ENCODE results near the gene ACTN1. TPM values are rescaled to one million over a fixed set of nuclear protein-coding genes. Genes with fewer than 3 reads are reported as not detected.

The ACTN1 gene
- polyA plus RNA-seq, 10 donors: 37.5 to 58.3 (median 46.4) TPM

- DNase-seq: peak; percentile 90 to 96 (median 90)
These were observed 26.4 kb downstream of the ACTN1 start for GRCh38 chr14:68952531-68953195.

DNA sequence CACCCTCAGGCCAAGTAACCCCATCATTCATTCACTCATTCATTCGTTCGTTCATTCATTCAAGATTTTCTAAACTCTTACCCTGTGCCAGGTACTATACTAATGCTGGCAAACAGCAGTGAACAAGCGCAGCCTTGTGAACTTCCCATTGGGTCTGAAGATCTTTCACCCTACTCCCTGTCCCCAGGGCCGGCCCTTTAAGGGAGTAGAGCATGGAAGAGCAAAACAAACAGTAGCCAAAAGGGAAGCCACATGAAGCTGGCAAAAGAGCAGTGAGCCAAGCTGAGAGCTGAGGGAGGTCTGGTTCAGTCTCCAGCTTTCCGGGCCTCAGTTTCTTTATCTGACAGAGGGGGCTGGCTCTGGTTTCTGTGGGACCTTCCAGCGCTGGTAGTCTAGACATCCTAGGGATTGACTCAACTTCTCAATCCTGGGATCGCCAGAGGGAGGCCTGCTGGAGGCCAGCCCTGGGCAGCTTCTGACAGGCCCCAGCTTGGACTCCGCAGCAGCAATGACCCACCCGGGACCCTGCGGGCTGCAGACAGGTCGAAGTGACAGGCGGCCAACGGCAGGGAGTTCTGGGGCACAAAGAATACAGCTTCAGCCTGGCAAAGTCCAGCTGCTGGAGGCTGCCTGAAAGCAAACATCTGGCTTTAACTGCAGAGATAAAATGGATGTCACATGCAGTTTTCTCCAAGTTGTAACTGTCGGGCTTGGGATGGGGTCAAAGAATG, 27.1 kb downstream of the ACTN1 start:
- DNase-seq: no peak

DNA sequence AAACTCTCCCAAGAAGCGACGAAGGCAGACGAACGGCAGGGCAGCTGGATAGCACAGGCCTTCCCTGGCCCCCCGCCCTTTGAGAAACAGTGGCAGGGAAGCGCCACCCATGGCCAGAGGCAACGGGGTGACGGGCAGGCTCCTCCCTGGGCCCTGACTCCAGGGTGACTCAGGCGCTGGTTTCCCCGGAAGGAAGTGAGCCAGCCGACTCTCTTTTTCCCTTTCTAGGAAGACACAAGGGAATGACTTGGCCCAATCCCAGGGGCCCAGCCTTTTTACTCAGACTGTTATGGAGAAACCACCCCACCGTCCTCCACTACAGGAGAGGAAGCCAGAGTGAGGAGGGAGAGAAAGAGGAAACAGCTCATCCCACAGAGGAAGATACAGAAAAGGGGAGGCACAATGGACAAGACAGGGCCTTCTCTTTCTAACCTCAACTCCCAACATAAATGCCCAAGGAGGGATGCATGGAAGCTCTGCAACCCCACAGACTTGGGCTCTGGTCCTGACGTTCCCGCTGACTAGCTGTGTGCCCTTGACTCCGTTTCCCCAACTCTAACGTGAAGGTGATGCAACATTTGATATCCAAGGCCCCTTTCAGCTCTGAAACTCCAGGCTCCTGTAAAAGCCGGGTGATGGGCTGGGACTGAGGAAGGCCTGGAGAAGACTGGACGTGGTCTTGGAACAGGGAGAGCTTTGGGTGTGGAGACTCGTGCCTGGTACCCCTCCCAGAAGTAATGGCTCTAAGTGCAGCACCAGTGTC, 27.9 kb downstream of the ACTN1 start:
- peak in 2 of 3 donors; percentile 55 to 88 for DNase-seq

- no peak for DNase-seq
These were observed 29.0 kb downstream of the ACTN1 start for GRCh38 chr14:68950111-68950510.

DNA sequence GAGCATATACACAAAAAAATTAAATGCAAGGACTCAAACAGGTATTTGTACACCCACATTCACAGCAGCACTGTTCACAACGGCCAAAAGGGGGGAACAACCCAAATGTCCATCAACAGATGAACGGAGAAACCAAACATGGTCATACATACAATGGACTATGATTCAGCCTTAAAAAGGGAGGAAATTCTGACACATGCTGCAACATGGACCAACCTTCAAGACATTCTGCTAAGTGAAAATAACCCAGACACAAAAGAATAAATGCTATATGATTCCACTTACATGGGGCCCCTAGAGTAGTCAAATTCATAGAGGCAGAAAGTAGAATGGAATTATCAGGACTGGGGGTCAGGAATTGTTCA, 29.5 kb downstream of the ACTN1 start:
- DNase-seq: no peak

DNA sequence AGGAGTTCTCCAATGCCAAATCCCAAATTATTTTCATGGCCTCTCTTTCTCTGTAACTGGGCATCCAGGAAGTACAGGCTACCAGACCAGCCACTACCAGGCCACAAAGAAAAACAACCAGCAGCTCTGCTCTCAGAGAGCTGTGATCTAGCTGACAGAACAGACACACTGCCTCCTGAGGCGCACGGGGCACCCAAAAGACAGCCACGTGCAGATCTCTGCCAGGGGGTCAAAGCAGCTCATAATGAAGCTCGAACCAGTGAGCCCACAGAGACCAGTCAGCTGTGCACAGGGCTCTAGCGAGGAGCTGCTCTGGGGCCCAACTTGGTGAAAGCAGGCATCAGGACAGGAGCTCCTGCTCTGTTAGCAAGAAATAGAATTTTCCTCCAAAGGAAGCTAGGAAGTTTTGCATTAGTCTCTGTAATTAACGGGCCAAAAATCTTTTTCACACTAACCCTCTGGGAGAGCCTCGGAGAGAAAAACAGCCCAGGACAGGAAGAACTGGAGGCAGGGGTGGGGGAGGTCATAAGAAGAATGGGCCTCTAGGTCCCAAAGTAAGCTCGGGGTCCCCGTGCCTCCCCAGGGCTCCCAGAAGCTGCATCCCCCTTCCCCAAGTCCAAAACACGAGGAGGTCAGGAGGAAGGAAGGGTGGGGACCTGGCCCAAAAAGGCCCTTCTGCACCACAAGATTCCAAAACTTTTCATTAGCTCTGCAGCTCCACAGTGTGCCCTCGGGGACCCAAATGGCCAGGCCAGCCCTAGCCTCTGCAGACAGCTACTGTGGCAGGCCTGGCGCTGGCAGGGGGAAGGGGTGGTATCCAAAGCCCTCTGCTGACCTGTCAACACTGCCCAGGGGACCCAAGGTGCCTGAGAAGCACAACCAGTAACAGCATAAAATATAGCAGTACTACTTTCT, 30.2 kb downstream of the ACTN1 start:
- peak in 1 of 3 donors; percentile 70 for DNase-seq

DNA sequence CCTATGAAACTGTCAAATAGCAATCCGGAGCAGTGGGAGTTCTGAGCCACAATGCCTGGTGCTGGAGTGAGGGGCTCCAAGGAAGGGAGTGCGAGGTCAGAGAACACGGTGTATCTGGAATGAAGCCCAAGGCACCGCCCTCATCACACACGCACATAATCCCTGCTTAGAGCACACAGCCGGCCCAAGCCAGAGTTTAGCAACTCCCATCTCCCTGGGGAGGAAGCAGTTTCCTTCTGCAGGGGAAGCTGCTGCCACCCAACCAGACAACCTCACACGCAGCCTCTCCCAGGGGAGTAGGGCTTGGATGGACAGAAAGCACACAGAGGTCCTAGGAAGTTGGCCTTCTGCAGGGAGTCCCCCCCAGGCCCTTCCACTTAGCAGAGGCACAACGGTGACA, 31.3 kb downstream of the ACTN1 start:
- peak in 1 of 3 donors; percentile 77 for DNase-seq

DNA sequence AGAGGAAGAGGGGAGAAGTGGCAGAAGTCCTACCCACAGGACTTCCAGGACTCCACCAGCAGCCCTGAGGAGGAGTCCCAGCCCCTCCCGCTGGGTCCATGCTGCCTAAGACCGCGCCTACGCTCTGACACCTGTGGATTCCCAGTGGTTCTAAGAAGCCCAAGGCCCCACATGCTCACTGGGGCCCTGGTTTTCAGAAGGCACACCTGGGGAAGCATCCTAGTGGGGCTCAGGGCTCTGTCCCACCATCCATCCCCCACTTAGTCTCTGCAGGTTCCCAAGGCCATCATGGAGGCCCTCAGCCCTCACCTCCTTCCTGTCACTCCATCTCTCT, 32.6 kb downstream of the ACTN1 start:
- DNase-seq: no peak

DNA sequence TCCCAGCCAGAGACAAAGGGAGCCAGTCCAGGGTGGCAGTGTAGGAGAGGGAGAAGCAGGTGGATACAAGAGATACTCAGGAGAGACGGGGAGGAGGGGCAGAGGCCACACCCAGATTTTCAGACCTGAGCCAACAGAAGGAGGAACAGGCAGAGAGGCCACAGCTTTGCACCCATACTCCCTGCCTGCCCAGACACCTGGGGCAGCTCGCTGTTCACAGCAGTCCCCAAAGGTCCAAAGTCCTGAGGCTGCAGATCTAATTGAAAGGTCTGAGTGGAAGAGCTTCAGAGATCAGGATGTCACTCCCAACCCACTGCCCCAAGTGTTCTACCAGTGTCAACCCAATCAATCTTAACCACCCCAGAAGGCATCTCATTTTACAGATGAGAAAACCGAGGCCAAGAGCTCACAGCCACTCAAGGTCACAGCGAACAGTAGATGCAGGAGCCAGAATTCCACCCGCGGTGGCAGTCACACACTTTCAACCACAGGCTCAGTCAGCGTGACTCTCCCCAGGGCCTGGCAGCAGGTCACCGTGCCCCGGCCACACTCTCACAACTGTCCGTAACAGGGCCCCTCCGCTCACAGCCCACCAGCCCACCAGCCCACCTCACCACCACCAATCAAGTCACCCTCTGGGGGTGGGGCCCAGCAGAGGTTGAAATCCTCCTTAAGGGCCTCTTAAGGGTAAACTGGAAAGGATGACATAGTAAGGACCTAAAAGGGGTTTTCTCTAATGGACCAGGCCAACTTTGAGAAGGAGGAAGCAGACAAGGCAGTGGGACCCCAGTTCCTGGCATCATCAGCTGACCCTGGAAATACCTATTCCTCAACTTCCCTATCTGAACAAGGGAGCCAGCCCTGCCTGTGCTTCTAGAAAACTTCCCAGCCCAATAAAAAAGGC, 33.3 kb downstream of the ACTN1 start:
- DNase-seq: no peak

GRCh38 chr14:68945190-68945584, 33.9 kb downstream of the ACTN1 start:
- no peak for DNase-seq

DNA sequence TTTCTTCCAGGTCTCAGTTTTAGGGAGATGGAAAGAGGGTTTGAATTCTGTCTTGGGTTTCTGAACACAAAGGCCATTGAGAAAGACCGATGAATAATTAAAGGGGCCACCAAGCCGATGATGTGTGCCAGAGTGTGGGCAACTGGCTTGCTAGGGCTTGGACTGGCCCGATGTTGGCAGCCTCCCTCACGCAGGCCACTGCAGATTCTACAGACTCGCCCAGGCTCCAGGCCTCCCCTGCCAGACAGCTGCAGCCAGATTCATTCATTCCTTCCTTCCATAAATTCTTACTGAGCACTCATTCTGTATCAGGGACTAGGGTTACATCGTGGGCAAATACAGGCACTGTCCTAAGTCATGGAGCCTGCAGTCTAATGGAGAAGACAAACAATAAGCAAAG, 34.9 kb downstream of the ACTN1 start:
- DNase-seq: no peak

GRCh38 chr14:68943107-68943506, 36.0 kb downstream of the ACTN1 start:
- no peak for DNase-seq

- peak in 1 of 3 donors; percentile 76 for DNase-seq
These were observed 36.6 kb downstream of the ACTN1 start for GRCh38 chr14:68942296-68943035.

GRCh38 chr14:68941820-68942219, 37.3 kb downstream of the ACTN1 start:
- DNase-seq: peak in 1 of 3 donors; percentile 84

GRCh38 chr14:68940614-68941185, 38.4 kb downstream of the ACTN1 start:
- no peak for DNase-seq

DNA sequence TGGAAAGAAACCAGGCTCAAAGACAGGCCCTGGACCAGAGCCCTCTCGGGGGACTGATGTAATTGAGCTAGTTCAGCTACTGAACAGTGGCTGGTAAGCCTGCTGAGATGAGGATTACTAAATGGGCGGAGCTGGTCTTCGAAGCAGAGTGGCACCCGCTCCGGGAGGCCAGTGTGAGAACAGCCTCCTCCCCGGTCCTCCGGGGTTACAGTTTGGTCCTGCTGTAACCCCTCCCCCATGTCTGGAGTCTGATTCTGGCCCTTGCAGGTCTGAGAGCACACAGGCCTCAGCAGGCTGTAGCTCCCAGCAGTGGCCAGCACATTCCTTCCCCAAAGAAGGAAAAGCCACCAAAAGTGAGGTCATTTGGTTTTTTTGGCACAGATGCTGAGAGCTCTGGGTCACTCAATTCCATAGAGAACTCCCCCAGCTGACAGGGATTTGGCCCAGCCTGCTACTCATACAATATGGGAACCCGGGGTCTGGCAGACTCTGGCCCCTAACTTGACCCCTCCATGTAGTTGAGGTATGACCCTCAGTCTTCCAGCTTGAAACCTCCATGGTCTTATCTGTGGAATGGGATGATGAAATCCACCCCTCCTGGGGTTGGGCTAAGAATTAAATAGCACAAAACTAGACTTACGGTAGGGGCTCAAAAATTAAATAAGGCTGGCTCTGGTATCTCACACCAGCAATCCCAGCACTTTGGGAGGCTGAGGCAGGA, 39.0 kb downstream of the ACTN1 start:
- peak; percentile 59 to 90 (median 84) for DNase-seq

DNA sequence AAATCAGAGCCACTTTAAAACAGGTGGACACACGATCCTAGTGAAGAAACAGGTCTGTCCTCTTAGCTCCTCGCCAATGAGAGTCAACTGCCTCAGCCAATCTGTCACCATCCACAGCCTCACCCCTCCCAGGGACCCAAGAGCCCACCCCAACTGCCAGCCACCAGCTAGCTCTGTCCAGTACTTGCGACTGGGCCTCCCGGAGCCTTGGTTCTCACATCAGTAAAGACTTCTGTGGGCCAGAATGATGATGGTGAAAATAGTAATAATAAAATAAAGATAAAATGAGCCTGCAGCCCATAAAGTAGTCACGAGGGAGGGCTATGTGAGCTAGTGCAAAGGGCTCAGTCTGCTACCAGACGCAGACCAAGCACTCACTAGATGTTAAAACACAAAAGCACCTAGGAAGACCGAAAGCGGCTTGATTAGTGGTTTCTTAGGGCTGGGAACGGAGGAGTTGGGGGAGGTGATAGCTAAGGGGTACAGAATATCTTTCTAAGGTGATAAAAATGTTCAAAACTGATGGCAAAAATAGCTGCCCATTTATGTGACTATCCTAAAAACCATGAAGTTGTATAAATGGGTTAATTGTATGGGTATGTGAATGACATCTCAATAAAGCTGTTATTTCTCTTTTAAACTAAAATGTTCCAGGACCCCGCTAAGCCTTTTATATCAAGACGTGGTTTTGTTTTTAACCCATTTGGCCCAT, 39.8 kb downstream of the ACTN1 start:
- DNase-seq: no peak
